ENCODE measurements around the gene PXMP2.

PXMP2 gene

GRCh38 chr12:132660052-132660451 is 27.3 kb upstream of the PXMP2 start:
- DNase-seq (ENCODE audit: low spot score) = no peak

GRCh38 chr12:132660996-132661395 is 26.4 kb upstream of the PXMP2 start:
- DNase-seq (ENCODE audit: low spot score) = no peak

GRCh38 chr12:132661972-132662371 is 25.4 kb upstream of the PXMP2 start:
- DNase-seq (ENCODE audit: low spot score) = no peak

GRCh38 chr12:132662901-132663755 is 24.3 kb upstream of the PXMP2 start:
- DNase-seq (ENCODE audit: low spot score) = no peak

DNA sequence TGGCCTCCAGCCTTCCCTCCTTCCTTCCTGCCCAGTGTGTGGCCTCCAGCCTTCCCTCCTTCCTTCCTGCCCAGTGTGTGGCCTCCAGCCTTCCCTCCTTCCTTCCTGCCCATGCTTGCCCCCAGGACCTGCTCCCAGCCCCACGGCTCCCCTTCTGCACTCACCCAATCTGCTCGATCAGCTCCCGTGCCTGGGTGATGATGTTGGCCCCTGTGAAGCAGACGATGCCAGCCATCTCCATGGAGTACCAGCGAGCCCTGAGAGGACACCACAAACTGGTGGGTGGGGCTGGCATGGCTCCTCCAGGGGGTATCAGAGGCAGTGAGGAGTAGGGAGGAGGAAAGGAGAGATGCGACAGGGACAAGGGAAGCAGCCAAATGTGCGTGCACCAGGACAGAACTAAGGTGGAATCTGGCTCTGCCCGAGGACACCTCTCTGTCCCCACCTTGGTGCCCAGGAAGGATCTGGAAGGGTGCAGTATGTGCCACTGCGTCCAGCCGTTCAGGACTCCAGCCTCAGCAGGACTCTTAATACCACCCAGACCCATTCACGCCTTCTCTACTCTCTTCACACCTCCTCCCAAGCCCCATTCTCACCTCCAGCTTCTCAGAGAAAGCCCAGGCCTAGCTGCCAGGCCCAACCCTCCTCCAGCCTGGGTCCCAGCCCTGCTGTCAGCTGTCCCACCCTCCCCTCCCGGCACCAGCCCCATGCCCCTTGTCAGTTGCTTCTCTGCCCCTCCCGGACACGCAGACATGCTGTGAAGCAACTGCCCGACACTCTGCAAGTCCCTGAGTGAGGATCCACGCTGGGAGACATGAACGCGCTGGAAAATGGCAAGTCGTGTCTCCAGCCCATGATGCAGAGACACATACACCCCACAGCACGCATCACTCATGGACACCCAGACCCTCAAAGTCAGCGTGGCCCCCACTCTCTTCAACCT is 22.9 kb upstream of the PXMP2 start:
- no peak for DNase-seq (ENCODE audit: low spot score)

- no peak for DNase-seq (ENCODE audit: low spot score)
These were observed 22.3 kb upstream of the PXMP2 start for GRCh38 chr12:132665149-132665491.

DNA sequence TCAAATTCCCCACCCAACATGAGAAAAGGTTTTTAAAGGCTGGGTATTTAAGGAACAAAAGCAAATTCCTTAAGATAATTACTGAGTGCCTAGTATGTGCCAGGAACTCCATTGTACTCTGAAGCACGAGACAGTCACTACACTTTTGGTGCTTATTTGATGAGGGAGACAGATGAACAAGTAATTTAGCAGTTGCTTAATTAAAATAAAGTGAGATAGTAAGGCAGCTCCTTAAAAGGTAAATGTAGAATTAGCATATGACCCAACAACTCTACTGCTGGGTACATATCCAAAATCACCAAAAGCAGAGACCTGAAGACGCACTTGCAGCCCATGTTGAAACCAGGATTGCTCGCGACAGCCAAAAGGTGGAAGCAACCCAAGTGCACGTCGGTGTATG is 21.6 kb upstream of the PXMP2 start:
- DNase-seq (ENCODE audit: low spot score) = no peak

- DNase-seq (ENCODE audit: low spot score) = no peak
These were observed 18.9 kb upstream of the PXMP2 start for GRCh38 chr12:132668191-132669088.

DNA sequence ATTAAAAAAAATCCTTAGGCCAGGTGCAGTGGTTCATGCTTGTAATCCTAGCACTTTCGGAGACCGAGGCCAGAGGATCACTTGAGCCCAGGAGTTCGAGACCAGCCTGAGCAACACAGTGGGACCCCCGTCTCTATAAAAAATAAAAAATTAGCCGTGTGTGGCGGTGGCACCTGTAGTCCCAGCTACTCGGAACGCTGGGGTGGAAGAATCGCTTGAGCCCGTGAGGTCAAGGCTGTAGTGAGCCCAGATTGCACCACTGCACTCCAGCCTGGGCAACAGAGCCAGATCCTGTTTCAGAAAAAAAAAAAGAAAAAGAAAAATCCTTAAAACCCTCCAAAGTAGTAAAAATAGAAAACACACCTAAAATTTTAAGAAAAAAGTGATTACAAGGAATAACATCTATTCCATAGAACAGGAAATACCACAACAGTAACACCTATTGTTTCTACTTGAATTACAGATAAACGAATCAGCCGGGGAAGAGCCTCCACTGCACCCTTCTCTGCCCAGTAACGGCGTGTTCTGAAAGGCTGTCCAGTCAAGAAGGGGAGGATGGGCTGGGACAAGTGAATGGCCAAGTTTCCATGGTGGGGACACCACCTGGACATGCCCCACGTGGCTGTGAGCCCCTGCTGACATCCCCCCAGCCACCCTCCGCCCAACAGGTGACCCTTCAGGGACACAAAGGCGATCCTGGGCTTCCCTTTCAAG is 18.1 kb upstream of the PXMP2 start:
- no peak for DNase-seq (ENCODE audit: low spot score)

DNA sequence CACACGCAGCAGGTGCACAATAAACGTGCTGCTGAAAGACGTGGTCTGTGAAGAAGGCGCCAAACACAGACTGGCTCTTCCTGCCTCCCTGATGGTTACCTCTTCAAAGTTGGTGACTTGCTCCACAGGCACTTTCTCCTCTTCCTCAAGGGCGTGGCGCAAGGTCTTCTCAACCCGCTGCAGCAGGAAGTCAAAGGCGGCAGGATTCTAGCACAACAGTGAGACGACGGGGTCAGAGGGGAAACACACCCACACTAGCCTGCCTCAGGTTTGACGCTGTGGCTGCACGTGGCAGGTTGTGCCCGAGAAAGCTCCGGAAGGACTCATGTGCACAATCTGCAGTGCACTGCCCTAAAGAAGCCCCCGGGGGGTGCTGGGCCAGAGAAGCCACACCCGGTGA is 15.3 kb upstream of the PXMP2 start:
- no peak for DNase-seq (ENCODE audit: low spot score)

DNA sequence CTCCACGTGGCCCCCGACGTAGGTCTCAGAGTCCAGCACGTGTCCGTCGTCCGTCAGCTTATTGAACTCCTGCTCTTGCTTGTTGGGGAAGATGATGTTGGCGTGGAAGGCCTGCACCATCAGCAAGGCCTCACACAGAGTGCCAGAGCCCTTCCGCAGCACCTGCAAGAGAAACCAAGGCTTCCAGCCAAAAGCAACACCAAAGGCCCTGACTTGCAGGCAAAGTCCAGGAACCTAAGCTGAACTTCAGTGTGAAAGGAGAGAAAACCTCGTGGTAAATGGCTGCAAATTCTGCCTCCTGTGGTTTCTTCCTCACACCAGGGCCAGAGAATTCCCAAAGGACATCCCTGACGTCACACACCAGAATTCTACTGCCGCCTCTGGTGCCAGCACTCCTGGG is 14.7 kb upstream of the PXMP2 start:
- no peak for DNase-seq (ENCODE audit: low spot score)

GRCh38 chr12:132673288-132674179 is 13.9 kb upstream of the PXMP2 start:
- DNase-seq (ENCODE audit: low spot score) = no peak

- DNase-seq (ENCODE audit: low spot score) = no peak
These were observed 12.8 kb upstream of the PXMP2 start for GRCh38 chr12:132674561-132674960.

- no peak for DNase-seq (ENCODE audit: low spot score)
These were observed 11.5 kb upstream of the PXMP2 start for GRCh38 chr12:132675757-132676432.

GRCh38 chr12:132677492-132677891 is 9.9 kb upstream of the PXMP2 start:
- DNase-seq (ENCODE audit: low spot score) = no peak

- no peak for DNase-seq (ENCODE audit: low spot score)
These were observed 2.0 kb upstream of the PXMP2 start for GRCh38 chr12:132685400-132685799.

GRCh38 chr12:132686825-132687210 is 569 bp upstream of the PXMP2 start:
- no peak for DNase-seq (ENCODE audit: low spot score)

DNA sequence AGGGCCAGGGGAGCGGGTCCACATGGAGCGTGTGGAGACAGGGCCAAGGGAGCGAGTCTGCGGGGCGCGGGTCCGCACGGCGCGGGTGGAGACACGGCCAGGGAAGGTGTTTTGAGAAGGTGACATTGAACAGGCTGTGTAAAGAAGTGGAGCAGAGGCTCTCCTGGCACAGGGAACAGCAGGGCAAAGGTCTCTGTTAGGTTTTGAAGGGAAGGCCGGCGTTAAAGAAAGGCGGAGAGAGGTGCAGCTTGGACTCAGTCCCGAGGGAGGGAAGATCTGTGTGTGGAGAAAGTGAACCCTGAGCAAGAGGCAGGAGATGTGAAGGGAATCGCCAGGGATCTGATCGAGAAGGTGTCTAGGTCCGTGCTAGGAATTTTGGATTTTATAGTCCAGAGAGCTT is 1.8 kb downstream of the PXMP2 start:
- DNase-seq (ENCODE audit: low spot score) = no peak

DNA sequence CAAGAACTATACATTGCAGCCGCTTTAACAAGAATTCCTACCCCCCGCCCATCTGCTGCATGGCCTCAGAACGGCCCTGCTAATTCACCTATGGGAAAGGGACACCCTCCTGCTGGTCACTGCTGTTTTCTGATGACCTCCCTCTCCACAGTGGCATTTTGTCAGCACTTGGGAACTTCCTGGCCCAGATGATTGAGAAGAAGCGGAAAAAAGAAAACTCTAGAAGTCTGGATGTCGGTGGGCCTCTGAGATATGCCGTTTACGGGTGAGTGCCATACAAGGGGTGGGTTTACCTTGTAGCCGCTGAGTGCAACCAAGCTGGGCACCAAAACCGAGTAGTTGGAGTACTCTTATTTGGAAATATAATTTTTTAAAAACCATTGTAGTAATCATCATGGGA is 2.7 kb downstream of the PXMP2 start:
- DNase-seq (ENCODE audit: low spot score) = no peak

Measured in SK-N-DZ (cell line).